ENCODE measurements around the gene C1QTNF1.

The C1QTNF1 gene

GRCh38 chr17:79097226-79098055, 73.5 kb downstream of the C1QTNF1 start:
- no peak for DNase-seq

GRCh38 chr17:79098282-79098867, 74.4 kb downstream of the C1QTNF1 start:
- no peak for DNase-seq

Measured in DMS79 treated with DMSO at 0.1 percent for 48 hours (cell line).